ENCODE measurements around the gene MPO. TPM values are rescaled to one million over a fixed set of nuclear protein-coding genes. Genes with fewer than 3 reads are reported as not detected.
A peak's percentile ranks its signal among the peaks of the same experiment; 100 is the strongest.

The MPO gene
- total and polyA plus RNA-seq, 9 of the 15 experiments (the other 6 are each of a cell fraction or from before 2014, with no cell fraction given) = 0.04 to 0.47 (median 0.39) TPM; not detected in 6

DNA sequence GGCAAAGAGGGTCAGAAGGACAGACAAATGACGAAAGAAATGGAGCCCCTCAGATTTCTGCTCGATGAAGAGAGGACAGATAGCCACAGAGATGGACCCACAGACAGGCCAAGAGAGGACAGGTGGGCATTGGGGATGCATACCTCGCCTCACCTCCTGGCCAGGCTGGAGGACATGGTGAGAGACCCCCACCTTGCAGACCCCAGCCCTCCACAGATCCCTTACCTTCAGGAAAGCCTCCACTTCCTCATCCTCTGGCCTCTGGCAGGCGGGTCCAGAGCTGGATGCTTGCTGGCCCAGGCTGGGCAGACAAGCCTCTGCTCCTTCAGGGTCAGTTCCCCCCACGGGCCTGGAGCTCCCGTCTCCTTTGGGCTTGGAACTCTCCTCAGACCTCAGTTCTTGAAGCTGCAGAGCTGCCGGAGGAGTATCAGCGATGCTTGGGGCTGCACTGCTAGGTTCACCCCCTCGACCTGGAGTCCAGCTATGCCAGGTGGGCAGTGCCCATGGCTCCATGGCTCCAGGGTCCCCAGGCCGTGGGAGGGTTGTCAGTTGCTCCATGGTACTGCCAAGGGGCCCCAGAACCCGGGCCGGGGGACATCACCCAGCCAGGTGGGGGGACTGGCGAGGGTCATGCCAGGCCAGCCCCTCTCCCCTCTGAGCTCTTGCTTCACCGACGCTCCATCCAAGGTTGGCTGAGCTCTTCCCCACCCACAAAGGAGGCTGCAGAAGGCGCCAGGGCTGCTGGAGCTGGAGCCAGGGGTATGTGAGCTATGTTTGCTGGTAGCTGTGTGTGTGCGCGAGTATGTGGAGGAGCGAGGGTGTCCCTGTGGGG is 46.8 kb upstream of the MPO start (continued):
- peak; percentile 84 for TF ChIP-seq SIRT6 (IDR thresholded peaks at IDR 0.05; ENCODE audit: low read depth, low read length)
- TF ChIP-seq BHLHE40 (IDR thresholded peaks at IDR 0.05; ENCODE audit: low read length) = peak; percentile 5; the same call in 1 of the 2 replicates
- TF ChIP-seq, protein P1, sequence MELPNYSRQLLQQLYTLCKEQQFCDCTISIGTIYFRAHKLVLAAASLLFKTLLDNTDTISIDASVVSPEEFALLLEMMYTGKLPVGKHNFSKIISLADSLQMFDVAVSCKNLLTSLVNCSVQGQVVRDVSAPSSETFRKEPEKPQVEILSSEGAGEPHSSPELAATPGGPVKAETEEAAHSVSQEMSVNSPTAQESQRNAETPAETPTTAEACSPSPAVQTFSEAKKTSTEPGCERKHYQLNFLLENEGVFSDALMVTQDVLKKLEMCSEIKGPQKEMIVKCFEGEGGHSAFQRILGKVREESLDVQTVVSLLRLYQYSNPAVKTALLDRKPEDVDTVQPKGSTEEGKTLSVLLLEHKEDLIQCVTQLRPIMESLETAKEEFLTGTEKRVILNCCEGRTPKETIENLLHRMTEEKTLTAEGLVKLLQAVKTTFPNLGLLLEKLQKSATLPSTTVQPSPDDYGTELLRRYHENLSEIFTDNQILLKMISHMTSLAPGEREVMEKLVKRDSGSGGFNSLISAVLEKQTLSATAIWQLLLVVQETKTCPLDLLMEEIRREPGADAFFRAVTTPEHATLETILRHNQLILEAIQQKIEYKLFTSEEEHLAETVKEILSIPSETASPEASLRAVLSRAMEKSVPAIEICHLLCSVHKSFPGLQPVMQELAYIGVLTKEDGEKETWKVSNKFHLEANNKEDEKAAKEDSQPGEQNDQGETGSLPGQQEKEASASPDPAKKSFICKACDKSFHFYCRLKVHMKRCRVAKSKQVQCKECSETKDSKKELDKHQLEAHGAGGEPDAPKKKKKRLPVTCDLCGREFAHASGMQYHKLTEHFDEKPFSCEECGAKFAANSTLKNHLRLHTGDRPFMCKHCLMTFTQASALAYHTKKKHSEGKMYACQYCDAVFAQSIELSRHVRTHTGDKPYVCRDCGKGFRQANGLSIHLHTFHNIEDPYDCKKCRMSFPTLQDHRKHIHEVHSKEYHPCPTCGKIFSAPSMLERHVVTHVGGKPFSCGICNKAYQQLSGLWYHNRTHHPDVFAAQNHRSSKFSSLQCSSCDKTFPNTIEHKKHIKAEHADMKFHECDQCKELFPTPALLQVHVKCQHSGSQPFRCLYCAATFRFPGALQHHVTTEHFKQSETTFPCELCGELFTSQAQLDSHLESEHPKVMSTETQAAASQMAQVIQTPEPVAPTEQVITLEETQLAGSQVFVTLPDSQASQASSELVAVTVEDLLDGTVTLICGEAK (IDR thresholded peaks at IDR 0.05) = no peak
- TF ChIP-seq, protein P1 (CRISPR knock-in tag; IDR thresholded peaks at IDR 0.05) = 0 out of 2 replicates have a peak, but pooled peaks have one; percentile 6
- TF ChIP-seq NR1H2 (CRISPR knock-in tag; IDR thresholded peaks at IDR 0.05) = 0 out of 2 replicates have a peak, but pooled peaks have one; percentile 74
- TF ChIP-seq SAFB2 (IDR thresholded peaks at IDR 0.05; ENCODE audit: borderline replicate concordance, low read depth, low read length, severe bottlenecking) = no peak
- TF ChIP-seq ZBTB7A (IDR thresholded peaks at IDR 0.05; ENCODE audit: borderline replicate concordance, control insufficient read depth, low read depth, low read length) = peak; percentile 83
- TF ChIP-seq, protein P2, sequence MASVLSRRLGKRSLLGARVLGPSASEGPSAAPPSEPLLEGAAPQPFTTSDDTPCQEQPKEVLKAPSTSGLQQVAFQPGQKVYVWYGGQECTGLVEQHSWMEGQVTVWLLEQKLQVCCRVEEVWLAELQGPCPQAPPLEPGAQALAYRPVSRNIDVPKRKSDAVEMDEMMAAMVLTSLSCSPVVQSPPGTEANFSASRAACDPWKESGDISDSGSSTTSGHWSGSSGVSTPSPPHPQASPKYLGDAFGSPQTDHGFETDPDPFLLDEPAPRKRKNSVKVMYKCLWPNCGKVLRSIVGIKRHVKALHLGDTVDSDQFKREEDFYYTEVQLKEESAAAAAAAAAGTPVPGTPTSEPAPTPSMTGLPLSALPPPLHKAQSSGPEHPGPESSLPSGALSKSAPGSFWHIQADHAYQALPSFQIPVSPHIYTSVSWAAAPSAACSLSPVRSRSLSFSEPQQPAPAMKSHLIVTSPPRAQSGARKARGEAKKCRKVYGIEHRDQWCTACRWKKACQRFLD (CRISPR knock-in tag; IDR thresholded peaks at IDR 0.05) = no peak
- TF ChIP-seq, protein P3, sequence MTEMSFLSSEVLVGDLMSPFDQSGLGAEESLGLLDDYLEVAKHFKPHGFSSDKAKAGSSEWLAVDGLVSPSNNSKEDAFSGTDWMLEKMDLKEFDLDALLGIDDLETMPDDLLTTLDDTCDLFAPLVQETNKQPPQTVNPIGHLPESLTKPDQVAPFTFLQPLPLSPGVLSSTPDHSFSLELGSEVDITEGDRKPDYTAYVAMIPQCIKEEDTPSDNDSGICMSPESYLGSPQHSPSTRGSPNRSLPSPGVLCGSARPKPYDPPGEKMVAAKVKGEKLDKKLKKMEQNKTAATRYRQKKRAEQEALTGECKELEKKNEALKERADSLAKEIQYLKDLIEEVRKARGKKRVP (CRISPR knock-in tag; IDR thresholded peaks at IDR 0.05) = 0 out of 2 replicates have a peak, but pooled peaks have one; percentile 15
- TF ChIP-seq POLR2AphosphoS5 (IDR thresholded peaks at IDR 0.05; ENCODE audit: control insufficient read depth, insufficient read depth, low read depth, low read length) = peak; percentile 21
- TF ChIP-seq, protein P4, sequence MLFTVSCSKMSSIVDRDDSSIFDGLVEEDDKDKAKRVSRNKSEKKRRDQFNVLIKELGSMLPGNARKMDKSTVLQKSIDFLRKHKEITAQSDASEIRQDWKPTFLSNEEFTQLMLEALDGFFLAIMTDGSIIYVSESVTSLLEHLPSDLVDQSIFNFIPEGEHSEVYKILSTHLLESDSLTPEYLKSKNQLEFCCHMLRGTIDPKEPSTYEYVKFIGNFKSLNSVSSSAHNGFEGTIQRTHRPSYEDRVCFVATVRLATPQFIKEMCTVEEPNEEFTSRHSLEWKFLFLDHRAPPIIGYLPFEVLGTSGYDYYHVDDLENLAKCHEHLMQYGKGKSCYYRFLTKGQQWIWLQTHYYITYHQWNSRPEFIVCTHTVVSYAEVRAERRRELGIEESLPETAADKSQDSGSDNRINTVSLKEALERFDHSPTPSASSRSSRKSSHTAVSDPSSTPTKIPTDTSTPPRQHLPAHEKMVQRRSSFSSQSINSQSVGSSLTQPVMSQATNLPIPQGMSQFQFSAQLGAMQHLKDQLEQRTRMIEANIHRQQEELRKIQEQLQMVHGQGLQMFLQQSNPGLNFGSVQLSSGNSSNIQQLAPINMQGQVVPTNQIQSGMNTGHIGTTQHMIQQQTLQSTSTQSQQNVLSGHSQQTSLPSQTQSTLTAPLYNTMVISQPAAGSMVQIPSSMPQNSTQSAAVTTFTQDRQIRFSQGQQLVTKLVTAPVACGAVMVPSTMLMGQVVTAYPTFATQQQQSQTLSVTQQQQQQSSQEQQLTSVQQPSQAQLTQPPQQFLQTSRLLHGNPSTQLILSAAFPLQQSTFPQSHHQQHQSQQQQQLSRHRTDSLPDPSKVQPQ (CRISPR knock-in tag; IDR thresholded peaks at IDR 0.05; ENCODE audit: borderline replicate concordance) = no peak
